ENCODE measurements around the gene FXYD5.

DNA sequence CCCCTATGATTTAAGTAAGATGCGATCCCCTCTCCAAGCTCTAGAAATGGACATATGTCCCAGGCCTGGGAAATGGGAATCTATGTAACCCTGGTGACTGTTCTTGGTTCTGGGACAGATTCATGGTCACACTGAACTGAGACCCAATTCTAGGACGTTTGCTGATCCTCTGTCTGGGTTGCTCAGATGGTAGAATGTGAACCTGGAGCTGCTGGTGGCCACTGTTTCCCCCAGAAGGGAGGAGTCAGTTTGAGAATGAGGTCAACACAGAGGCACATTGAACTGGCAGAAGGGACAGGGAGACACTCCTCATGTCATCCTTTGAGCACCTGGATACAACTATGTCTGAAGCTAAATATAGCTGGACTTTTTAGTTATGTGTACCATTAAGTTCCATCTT is 44.9 kb downstream of the FXYD5 start:
- TF ChIP-seq, protein P1, sequence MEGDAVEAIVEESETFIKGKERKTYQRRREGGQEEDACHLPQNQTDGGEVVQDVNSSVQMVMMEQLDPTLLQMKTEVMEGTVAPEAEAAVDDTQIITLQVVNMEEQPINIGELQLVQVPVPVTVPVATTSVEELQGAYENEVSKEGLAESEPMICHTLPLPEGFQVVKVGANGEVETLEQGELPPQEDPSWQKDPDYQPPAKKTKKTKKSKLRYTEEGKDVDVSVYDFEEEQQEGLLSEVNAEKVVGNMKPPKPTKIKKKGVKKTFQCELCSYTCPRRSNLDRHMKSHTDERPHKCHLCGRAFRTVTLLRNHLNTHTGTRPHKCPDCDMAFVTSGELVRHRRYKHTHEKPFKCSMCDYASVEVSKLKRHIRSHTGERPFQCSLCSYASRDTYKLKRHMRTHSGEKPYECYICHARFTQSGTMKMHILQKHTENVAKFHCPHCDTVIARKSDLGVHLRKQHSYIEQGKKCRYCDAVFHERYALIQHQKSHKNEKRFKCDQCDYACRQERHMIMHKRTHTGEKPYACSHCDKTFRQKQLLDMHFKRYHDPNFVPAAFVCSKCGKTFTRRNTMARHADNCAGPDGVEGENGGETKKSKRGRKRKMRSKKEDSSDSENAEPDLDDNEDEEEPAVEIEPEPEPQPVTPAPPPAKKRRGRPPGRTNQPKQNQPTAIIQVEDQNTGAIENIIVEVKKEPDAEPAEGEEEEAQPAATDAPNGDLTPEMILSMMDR (IDR thresholded peaks at IDR 0.05): no peak
- no peak for TF ChIP-seq POLR2A (IDR thresholded peaks at IDR 0.05)

Data from right lobe of liver (tissue), 4 donors.